Measurements from ENCODE around the gene CFAP299. TPM values are rescaled to one million over a fixed set of nuclear protein-coding genes. Genes with fewer than 3 reads are reported as not detected.
"Not testable (repeated sequence)": the region's sequence is repeated elsewhere in the genome, so short reads cannot be mapped to it uniquely, and the experiment has no call there.

Gene CFAP299
- total RNA-seq, 1 experiment from 2014 or later, result not detected

- ChIA-PET CTCF (no interaction called here), POLR2A (ENCODE audit: unreplicated experiment) (interaction anchor here (0.7 to 0.8 kb wide), 2 partner anchors 37 to 308 kb away, joined by 8 to 14 read pairs; no protein-coding TSS in a partner anchor)
- Histone ChIP-seq H3K4me2 (no peak overlapping the region), H2AFZ (no peak overlapping the region), H3K4me3 (no peak overlapping the region), H4K20me1 (ENCODE audit: insufficient read depth) (no peaks in the 10 kb centered on the region), H3K9me2 (ENCODE audit: insufficient read depth) (no peaks in the 10 kb centered on the region), H3K9me3 (ENCODE audit: insufficient read depth, low read depth) (no peaks in the 10 kb centered on the region; the same call in 1 of the 2 replicates), H3K79me2 (ENCODE audit: low read depth) (no peaks in the 10 kb centered on the region), H3K36me3 (ENCODE audit: low read depth) (no peaks in the 10 kb centered on the region), H3K27me3 (ENCODE audit: insufficient read depth, low read depth) (no peaks in the 10 kb centered on the region), H3K27ac (no peak overlapping the region), H3K4me1 (replicated peaks; ENCODE audit: insufficient read depth) (peaks cover 17% of the 10 kb centered on the region; the same call in 1 of the 2 replicates), H3F3A (ENCODE audit: insufficient read depth, low read depth) (no peaks in the 10 kb centered on the region)
- TF ChIP-seq EZH2 (IDR thresholded peaks at IDR 0.05; ENCODE audit: low read depth), result no peak
- TF ChIP-seq CTCF (conservative IDR thresholded peaks at IDR 0.05), result no peak
- peak in 1 of 2 experiments; percentile 73 for DNase-seq
- no TSS peak for BruUV-seq (replicated peaks)
- intact Hi-C loops (cut with micrococcal nuclease; ENCODE audit: unreplicated experiment), result no loop called here
These were observed 395.9 kb downstream of the CFAP299 start for GRCh38 chr4:80731436-80731835.

- H3F3A ChIP-seq (ENCODE audit: insufficient read depth, low read depth), result no peaks in the 10 kb centered on the region
- TF ChIP-seq CTCF (conservative IDR thresholded peaks at IDR 0.05), result no peak
- no peak for TF ChIP-seq EZH2 (IDR thresholded peaks at IDR 0.05; ENCODE audit: low read depth)
- H3K27ac ChIP-seq, result 0 out of 2 replicates have a peak overlapping the region, but pooled peaks have one; percentile 20
- intact Hi-C loops (cut with micrococcal nuclease; ENCODE audit: unreplicated experiment), result no loop called here
- ChIA-PET CTCF (no interaction called here), POLR2A (ENCODE audit: unreplicated experiment) (interaction anchor here (0.8 kb wide), 1 partner anchor 307 kb away, joined by 14 read pairs; no protein-coding TSS in a partner anchor)
- H3K79me2 ChIP-seq (ENCODE audit: low read depth), result no peaks in the 10 kb centered on the region
- no peak overlapping the region for H3K4me2 ChIP-seq
- no TSS peak for BruUV-seq (replicated peaks)
- no peak overlapping the region for H3K4me3 ChIP-seq
- H3K9me3 ChIP-seq (ENCODE audit: insufficient read depth, low read depth), result no peaks in the 10 kb centered on the region; the same call in 1 of the 2 replicates
- no peaks in the 10 kb centered on the region for H3K27me3 ChIP-seq (ENCODE audit: insufficient read depth, low read depth)
- H3K4me1 ChIP-seq (replicated peaks; ENCODE audit: insufficient read depth), result peaks cover 17% of the 10 kb centered on the region; the same call in 1 of the 2 replicates
- no peaks in the 10 kb centered on the region for H3K9me2 ChIP-seq (ENCODE audit: insufficient read depth)
- H2AFZ ChIP-seq, result no peak overlapping the region
- peak in 1 of 2 experiments; percentile 63 for DNase-seq
- no peaks in the 10 kb centered on the region for H4K20me1 ChIP-seq (ENCODE audit: insufficient read depth)
- no peaks in the 10 kb centered on the region for H3K36me3 ChIP-seq (ENCODE audit: low read depth)
These were observed 396.5 kb downstream of the CFAP299 start for GRCh38 chr4:80732010-80732409.

- intact Hi-C loops (cut with micrococcal nuclease; ENCODE audit: unreplicated experiment), result no loop called here
- no TSS peak for BruUV-seq (replicated peaks)
- Histone ChIP-seq H3K27ac (no peak overlapping the region), H3K27me3 (ENCODE audit: insufficient read depth, low read depth) (no peaks in the 10 kb centered on the region), H3K79me2 (ENCODE audit: low read depth) (no peaks in the 10 kb centered on the region), H4K20me1 (ENCODE audit: insufficient read depth) (no peaks in the 10 kb centered on the region), H3K4me3 (no peak overlapping the region), H3K4me2 (no peak overlapping the region), H3K9me2 (ENCODE audit: insufficient read depth) (no peaks in the 10 kb centered on the region), H3K9me3 (ENCODE audit: insufficient read depth, low read depth) (no peaks in the 10 kb centered on the region), H3K36me3 (ENCODE audit: low read depth) (no peaks in the 10 kb centered on the region), H3K4me1 (replicated peaks; ENCODE audit: insufficient read depth) (no peaks in the 10 kb centered on the region), H2AFZ (no peak overlapping the region), H3F3A (ENCODE audit: insufficient read depth, low read depth) (no peaks in the 10 kb centered on the region)
- ChIA-PET CTCF (no interaction called here), POLR2A (ENCODE audit: unreplicated experiment) (no interaction called here)
- TF ChIP-seq CTCF (conservative IDR thresholded peaks at IDR 0.05) (no peak), EZH2 (IDR thresholded peaks at IDR 0.05; ENCODE audit: low read depth) (no peak)
- no peak for DNase-seq
These were observed 404.8 kb downstream of the CFAP299 start for GRCh38 chr4:80740375-80740774.

GRCh38 chr4:80749558-80749957 is 414.0 kb downstream of the CFAP299 start:
- DNase-seq; POLR2A ChIA-PET (ENCODE audit: unreplicated experiment); H3K27ac ChIP-seq; H3K4me2 ChIP-seq; H2AFZ ChIP-seq; BruUV-seq (replicated peaks); H3K4me3 ChIP-seq; H3K9me3 ChIP-seq (ENCODE audit: insufficient read depth, low read depth); CTCF ChIA-PET; H3F3A ChIP-seq (ENCODE audit: insufficient read depth, low read depth); H4K20me1 ChIP-seq (ENCODE audit: insufficient read depth); H3K9me2 ChIP-seq (ENCODE audit: insufficient read depth); H3K36me3 ChIP-seq (ENCODE audit: low read depth); H3K79me2 ChIP-seq (ENCODE audit: low read depth); intact Hi-C loops (cut with micrococcal nuclease; ENCODE audit: unreplicated experiment); H3K27me3 ChIP-seq (ENCODE audit: insufficient read depth, low read depth); H3K4me1 ChIP-seq (replicated peaks; ENCODE audit: insufficient read depth): not testable (repeated sequence)
